HepG2 (cell line): ENCODE data around the gene CDIP1. TPM values are rescaled to one million over a fixed set of nuclear protein-coding genes. Genes with fewer than 3 reads are reported as not detected.

ENCODE experiments used
- AKAP8 ChIP-seq: sonication (generic); formaldehyde crosslinking; IDR thresholded peaks from 2 replicates; pipeline ENCODE4 v1.5.1; 2020; ENCODE audit warnings: mild to moderate bottlenecking, missing genetic modification reagents
- JARID2 ChIP-seq: sonication (generic); formaldehyde crosslinking; IDR thresholded peaks from 2 replicates; pipeline ENCODE4 v1.8.1; 2023; ENCODE audit warnings: missing genetic modification reagents, inconsistent platforms; ENCODE audit not compliant: insufficient replicate concordance
- KLF16 ChIP-seq, 2 experiments: sonication (generic) in 1 of 2; formaldehyde crosslinking in 1 of 2; IDR thresholded peaks; 2 replicates each; pipeline versions ENCODE4 v1.6.1 to v1.8.0; 2016 to 2023; ENCODE audit warnings: missing genetic modification reagents in 2 of 2, missing compliant biosample characterization in 1 of 2
- NFATC3 ChIP-seq: sonication (generic); formaldehyde crosslinking; IDR thresholded peaks from 2 replicates; pipeline ENCODE4 v1.5.1; 2020; ENCODE audit warnings: mild to moderate bottlenecking, missing genetic modification reagents
- NFIC ChIP-seq: IDR thresholded peaks from 2 replicates; pipeline ENCODE4 v1.6.1; 2012; ENCODE audit warnings: mild to moderate bottlenecking, low read length, inconsistent platforms
- PCBP1 ChIP-seq: fragments of 200-400 bp; formaldehyde crosslinking; IDR thresholded peaks from 2 replicates; pipeline ENCODE4 v1.6.1; 2017; ENCODE audit warnings: mild to moderate bottlenecking, low read depth, low read length, borderline replicate concordance
- RFXANK ChIP-seq: IDR thresholded peaks from 2 replicates; pipeline ENCODE4 v1.6.1; 2016
- SIN3A ChIP-seq: IDR thresholded peaks from 2 replicates; pipeline ENCODE4 v1.6.1; 2011; ENCODE audit warnings: low read depth, mild to moderate bottlenecking, control low read depth, low read length, borderline replicate concordance
- SMAD9 ChIP-seq: sonication (generic); formaldehyde crosslinking; IDR thresholded peaks from 2 replicates; pipeline ENCODE4 v1.5.1; 2020; ENCODE audit warnings: mild to moderate bottlenecking, missing genetic modification reagents
- TCF7L2 ChIP-seq: IDR thresholded peaks from 2 replicates; pipeline ENCODE4 v1.6.1; 2011; ENCODE audit warnings: mild to moderate bottlenecking, low read depth, low read length, moderate library complexity
- ZNF235 ChIP-seq: sonication (generic); formaldehyde crosslinking; IDR thresholded peaks from 2 replicates; pipeline ENCODE4 v1.8.1; 2023; ENCODE audit warnings: mild to moderate bottlenecking, missing genetic modification reagents, borderline replicate concordance
- ZNF296 ChIP-seq: sonication (generic); formaldehyde crosslinking; conservative IDR thresholded peaks from 2 replicates; pipeline ENCODE4 v1.5.0; 2020; ENCODE audit warnings: mild to moderate bottlenecking, missing genetic modification reagents
- ZNF431 ChIP-seq: sonication (generic); formaldehyde crosslinking; IDR thresholded peaks from 2 replicates; pipeline ENCODE4 v1.9.0; 2022; ENCODE audit warnings: missing genetic modification reagents, low read depth, mild to moderate bottlenecking, borderline replicate concordance
- ZNF496 ChIP-seq: sonication (generic); formaldehyde crosslinking; IDR thresholded peaks from 2 replicates; pipeline ENCODE4 v1.8.1; 2023; ENCODE audit warnings: mild to moderate bottlenecking, moderate library complexity, missing genetic modification reagents; ENCODE audit not compliant: insufficient replicate concordance
- ZNF558 ChIP-seq: sonication (generic); formaldehyde crosslinking; IDR thresholded peaks from 2 replicates; pipeline ENCODE4 v1.9.0; 2022; ENCODE audit warnings: mild to moderate bottlenecking, missing genetic modification reagents, borderline replicate concordance
- ZNF570 ChIP-seq: sonication (generic); formaldehyde crosslinking; IDR thresholded peaks from 2 replicates; pipeline ENCODE4 v1.4.0; 2020; ENCODE audit warnings: mild to moderate bottlenecking, missing genetic modification reagents, borderline replicate concordance
- ZNF576 ChIP-seq: sonication (generic); formaldehyde crosslinking; IDR thresholded peaks from 2 replicates; pipeline ENCODE4 v1.4.0; 2020; ENCODE audit warnings: mild to moderate bottlenecking, missing genetic modification reagents
- ZNF652 ChIP-seq: IDR thresholded peaks from 2 replicates; pipeline ENCODE4 v1.6.1; 2016; ENCODE audit warnings: low read depth, borderline replicate concordance
- ZNF781 ChIP-seq: sonication (generic); formaldehyde crosslinking; IDR thresholded peaks from 2 replicates; pipeline ENCODE4 v1.5.1; 2020; ENCODE audit warnings: borderline replicate concordance, mild to moderate bottlenecking, missing genetic modification reagents; ENCODE audit errors: not compliant biosample characterization
- polyA plus RNA-seq, 8 experiments: library from polyadenylated mRNA; depleted of rRNA in 3 of 8; stranded (reverse) in 7 of 8; unstranded in 1 of 8; fragments of >200 nt; fragmentation: Illumina TruSeq in 4 of 8; extraction: Trizol in 4 of 8; gene quantifications; 2 replicates each; pipeline versions ENCODE4 v1.2.1 to v1.2.3, GENCODE V29; 2011 to 2016; ENCODE audit warnings: low read depth in 4 of 8, missing spikeins in 1 of 8, mixed read lengths in 1 of 8; ENCODE audit not compliant: insufficient read depth in 1 of 8
- total RNA-seq, 5 experiments: library from RNA; depleted of rRNA; stranded (reverse); fragments of >200 nt; fragmentation: Illumina TruSeq; extraction: Trizol; gene quantifications; 2 replicates each; pipeline ENCODE4 v1.2.3, GENCODE V29; 2016; ENCODE audit warnings: low read depth in 1 of 5
- TF ChIP-seq, protein P1 (sequence below), 2 experiments: fragments of 450-650 bp in 1 of 2; sonication (generic) in 1 of 2; formaldehyde crosslinking in 1 of 2; IDR thresholded peaks; 2 replicates each; pipeline versions ENCODE4 v1.6.1 to v1.8.0; 2016 to 2022; ENCODE audit warnings: antibody characterized with exemption in 1 of 2, mild to moderate bottlenecking in 1 of 2, missing genetic modification reagents in 1 of 2

CDIP1 gene
- total and polyA plus RNA-seq, 2 of the 13 experiments (the other 11 are each of a cell fraction or from before 2014, with no cell fraction given), result 31.2 to 56.7 TPM

GRCh38 chr16:4475880-4476788 lies 62.4 kb downstream of the CDIP1 start, which contains the start of gene HMOX2 (continued):
- TF ChIP-seq, protein P1, sequence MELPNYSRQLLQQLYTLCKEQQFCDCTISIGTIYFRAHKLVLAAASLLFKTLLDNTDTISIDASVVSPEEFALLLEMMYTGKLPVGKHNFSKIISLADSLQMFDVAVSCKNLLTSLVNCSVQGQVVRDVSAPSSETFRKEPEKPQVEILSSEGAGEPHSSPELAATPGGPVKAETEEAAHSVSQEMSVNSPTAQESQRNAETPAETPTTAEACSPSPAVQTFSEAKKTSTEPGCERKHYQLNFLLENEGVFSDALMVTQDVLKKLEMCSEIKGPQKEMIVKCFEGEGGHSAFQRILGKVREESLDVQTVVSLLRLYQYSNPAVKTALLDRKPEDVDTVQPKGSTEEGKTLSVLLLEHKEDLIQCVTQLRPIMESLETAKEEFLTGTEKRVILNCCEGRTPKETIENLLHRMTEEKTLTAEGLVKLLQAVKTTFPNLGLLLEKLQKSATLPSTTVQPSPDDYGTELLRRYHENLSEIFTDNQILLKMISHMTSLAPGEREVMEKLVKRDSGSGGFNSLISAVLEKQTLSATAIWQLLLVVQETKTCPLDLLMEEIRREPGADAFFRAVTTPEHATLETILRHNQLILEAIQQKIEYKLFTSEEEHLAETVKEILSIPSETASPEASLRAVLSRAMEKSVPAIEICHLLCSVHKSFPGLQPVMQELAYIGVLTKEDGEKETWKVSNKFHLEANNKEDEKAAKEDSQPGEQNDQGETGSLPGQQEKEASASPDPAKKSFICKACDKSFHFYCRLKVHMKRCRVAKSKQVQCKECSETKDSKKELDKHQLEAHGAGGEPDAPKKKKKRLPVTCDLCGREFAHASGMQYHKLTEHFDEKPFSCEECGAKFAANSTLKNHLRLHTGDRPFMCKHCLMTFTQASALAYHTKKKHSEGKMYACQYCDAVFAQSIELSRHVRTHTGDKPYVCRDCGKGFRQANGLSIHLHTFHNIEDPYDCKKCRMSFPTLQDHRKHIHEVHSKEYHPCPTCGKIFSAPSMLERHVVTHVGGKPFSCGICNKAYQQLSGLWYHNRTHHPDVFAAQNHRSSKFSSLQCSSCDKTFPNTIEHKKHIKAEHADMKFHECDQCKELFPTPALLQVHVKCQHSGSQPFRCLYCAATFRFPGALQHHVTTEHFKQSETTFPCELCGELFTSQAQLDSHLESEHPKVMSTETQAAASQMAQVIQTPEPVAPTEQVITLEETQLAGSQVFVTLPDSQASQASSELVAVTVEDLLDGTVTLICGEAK (IDR thresholded peaks at IDR 0.05), result no peak
- TF ChIP-seq, protein P1 (CRISPR knock-in tag; IDR thresholded peaks at IDR 0.05), result peak; percentile 67
- TF ChIP-seq NFATC3 (CRISPR knock-in tag) (peak; percentile 68; the same call in 1 of the 2 replicates), PCBP1 (no peak), NFIC (no peak), SMAD9 (CRISPR knock-in tag) (no peak), SIN3A (peak; percentile 85; the same call in 1 of the 2 replicates), ZNF235 (CRISPR knock-in tag) (no peak; the same call in 1 of the 2 replicates), ZNF781 (CRISPR knock-in tag) (no peak), KLF16 (CRISPR knock-in tag; IDR thresholded peaks at IDR 0.05) (peak in 1 of 2 experiments; percentile 86; a peak in 2 of 4 replicates), ZNF431 (CRISPR knock-in tag) (peak; percentile 95), JARID2 (no peak), AKAP8 (CRISPR knock-in tag) (peak; percentile 92), ZNF496 (CRISPR knock-in tag) (no peak), ZNF576 (CRISPR knock-in tag) (no peak), RFXANK (CRISPR knock-in tag) (no peak; the same call in 1 of the 2 replicates), ZNF652 (CRISPR knock-in tag) (no peak), ZNF296 (CRISPR knock-in tag) (peak; percentile 80), ZNF558 (CRISPR knock-in tag) (peak; percentile 93; the same call in 1 of the 2 replicates), TCF7L2 (no peak), ZNF570 (no peak; the same call in 1 of the 2 replicates)
